GM18520 (cell line): ENCODE measurements around the gene PDCD4.

ENCODE experiments used
- ATAC-seq: cut with Tn5 transposase; IDR thresholded peaks from one replicate; pipeline ENCODE4 v1.9.1; 2021; ENCODE audit not compliant: unreplicated experiment

Gene PDCD4

GRCh38 chr10:110841767-110842267 lies 29.9 kb upstream of the PDCD4 start:
- ATAC-seq: peak; percentile 66

- no peak for ATAC-seq
Measured at GRCh38 chr10:110842326-110842904, 29.3 kb upstream of the PDCD4 start.

- ATAC-seq: peak; percentile 66
Measured at GRCh38 chr10:110843031-110843430, 28.7 kb upstream of the PDCD4 start.

- ATAC-seq: no peak
Measured at GRCh38 chr10:110843796-110844616, 27.7 kb upstream of the PDCD4 start.

- ATAC-seq: no peak
Measured at GRCh38 chr10:110844617-110844881, 27.2 kb upstream of the PDCD4 start.

- ATAC-seq: no peak
Measured at GRCh38 chr10:110845192-110845755, 26.5 kb upstream of the PDCD4 start.

GRCh38 chr10:110845756-110846620 lies 25.7 kb upstream of the PDCD4 start:
- no peak for ATAC-seq

- ATAC-seq: no peak
Measured at GRCh38 chr10:110847374-110847773, 24.4 kb upstream of the PDCD4 start.

- ATAC-seq: no peak
Measured at GRCh38 chr10:110848106-110848505, 23.6 kb upstream of the PDCD4 start.

- ATAC-seq: peak; percentile 43
Measured at GRCh38 chr10:110850099-110850498, 21.6 kb upstream of the PDCD4 start.

- ATAC-seq: no peak
Measured at GRCh38 chr10:110851020-110851612, 20.6 kb upstream of the PDCD4 start.

- ATAC-seq: no peak
Measured at GRCh38 chr10:110852255-110852896, 19.4 kb upstream of the PDCD4 start.

- no peak for ATAC-seq
Measured at GRCh38 chr10:110852947-110853346, 18.8 kb upstream of the PDCD4 start.

- ATAC-seq: no peak
Measured at GRCh38 chr10:110853921-110854605, 17.7 kb upstream of the PDCD4 start.

- ATAC-seq: no peak
Measured at GRCh38 chr10:110857265-110858171, 14.2 kb upstream of the PDCD4 start.

- ATAC-seq: no peak
Measured at GRCh38 chr10:110858297-110858934, 13.3 kb upstream of the PDCD4 start.

- no peak for ATAC-seq
Measured at GRCh38 chr10:110859206-110859972, 12.3 kb upstream of the PDCD4 start.

GRCh38 chr10:110859973-110860376 lies 11.8 kb upstream of the PDCD4 start:
- no peak for ATAC-seq
